Cardiac fibroblast (primary cell): ENCODE data around the gene MTAP.

ENCODE experiments used
- DNase-seq, 2 donors: peaks; one replicate each; pipeline versions ENCODE4 v3.0.0 to v3.0.0-alpha.2; 2010; ENCODE audit warnings: low read depth in 2 of 2
- H3K4me3 ChIP-seq, 2 donors: replicated peaks in 1 of 2; 1 replicate in 1 of 2; 2 replicates in 1 of 2; pipeline ENCODE4 v1.5.1; 2011; ENCODE audit warnings: low read depth in 2 of 2, low read length in 2 of 2, mild to moderate bottlenecking in 2 of 2, moderate library complexity in 1 of 2
- TF ChIP-seq, protein P1 (sequence below): IDR thresholded peaks from one replicate; pipeline ENCODE4 v1.5.1; 2011; ENCODE audit warnings: low read depth, mild to moderate bottlenecking, low read length, inconsistent platforms

MTAP gene

GRCh38 chr9:21985964-21986667 lies 183.7 kb downstream of the MTAP start:
- no peak overlapping the region for H3K4me3 ChIP-seq
- DNase-seq = no peak
- TF ChIP-seq, protein P1, sequence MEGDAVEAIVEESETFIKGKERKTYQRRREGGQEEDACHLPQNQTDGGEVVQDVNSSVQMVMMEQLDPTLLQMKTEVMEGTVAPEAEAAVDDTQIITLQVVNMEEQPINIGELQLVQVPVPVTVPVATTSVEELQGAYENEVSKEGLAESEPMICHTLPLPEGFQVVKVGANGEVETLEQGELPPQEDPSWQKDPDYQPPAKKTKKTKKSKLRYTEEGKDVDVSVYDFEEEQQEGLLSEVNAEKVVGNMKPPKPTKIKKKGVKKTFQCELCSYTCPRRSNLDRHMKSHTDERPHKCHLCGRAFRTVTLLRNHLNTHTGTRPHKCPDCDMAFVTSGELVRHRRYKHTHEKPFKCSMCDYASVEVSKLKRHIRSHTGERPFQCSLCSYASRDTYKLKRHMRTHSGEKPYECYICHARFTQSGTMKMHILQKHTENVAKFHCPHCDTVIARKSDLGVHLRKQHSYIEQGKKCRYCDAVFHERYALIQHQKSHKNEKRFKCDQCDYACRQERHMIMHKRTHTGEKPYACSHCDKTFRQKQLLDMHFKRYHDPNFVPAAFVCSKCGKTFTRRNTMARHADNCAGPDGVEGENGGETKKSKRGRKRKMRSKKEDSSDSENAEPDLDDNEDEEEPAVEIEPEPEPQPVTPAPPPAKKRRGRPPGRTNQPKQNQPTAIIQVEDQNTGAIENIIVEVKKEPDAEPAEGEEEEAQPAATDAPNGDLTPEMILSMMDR = no peak
